Progenitor cell of endocrine pancreas (in vitro differentiated cells): Measurements from ENCODE around the gene ANKMY1. TPM values are rescaled to one million over a fixed set of nuclear protein-coding genes. Genes with fewer than 3 reads are reported as not detected.

Source experiments
- DNase-seq: peaks from one replicate; pipeline ENCODE4 v3.0.0; 2021; ENCODE audit warnings: low spot score; ENCODE audit not compliant: unreplicated experiment
- H3K27ac Mint-ChIP-seq: 2 replicates; pipeline ENCODE4 v1.8.0; 2021; ENCODE audit warnings: mild to moderate bottlenecking, moderate library complexity, mixed read lengths
- H3K27me3 Mint-ChIP-seq: 2 replicates; pipeline ENCODE4 v1.8.0; 2021; ENCODE audit warnings: mixed read lengths
- H3K36me3 Mint-ChIP-seq: 2 replicates; pipeline ENCODE4 v1.8.0; 2022; ENCODE audit warnings: mixed read lengths; ENCODE audit not compliant: insufficient read depth
- H3K4me1 Mint-ChIP-seq: 2 replicates; pipeline ENCODE4 v1.8.0; 2021; ENCODE audit warnings: low read depth, mixed read lengths
- H3K4me3 Mint-ChIP-seq: 2 replicates; pipeline ENCODE4 v1.8.0; 2021; ENCODE audit warnings: low read depth, mild to moderate bottlenecking, moderate library complexity, mixed read lengths
- H3K9me3 Mint-ChIP-seq: 2 replicates; pipeline ENCODE4 v1.8.0; 2021; ENCODE audit warnings: low read depth, mixed read lengths
- CTCF ChIP-seq: fragments of 200-600 bp; sonication (generic); IDR thresholded peaks from one replicate; pipeline ENCODE4 v1.5.0; 2021; ENCODE audit warnings: antibody characterized with exemption, mild to moderate bottlenecking; ENCODE audit not compliant: unreplicated experiment
- total RNA-seq: library from RNA; stranded (reverse); gene quantifications from 2 replicates; pipeline ENCODE4 v1.2.1, GENCODE V29; 2021

ANKMY1 gene
- total RNA-seq, 1 donor from 2014 or later = 29.2 TPM

GRCh38 chr2:240466579-240467148 is 91.1 kb downstream of the ANKMY1 start:
- H3K4me3 Mint-ChIP-seq = no peak overlapping the region
- DNase-seq = peak; percentile 8
- H3K36me3 Mint-ChIP-seq = peaks cover 4% of the 10 kb centered on the region
- no peak overlapping the region for H3K27ac Mint-ChIP-seq
- no peak for TF ChIP-seq CTCF
- H3K27me3 Mint-ChIP-seq = no peaks in the 10 kb centered on the region
- no peaks in the 10 kb centered on the region for H3K9me3 Mint-ChIP-seq
- H3K4me1 Mint-ChIP-seq = peaks cover 2% of the 10 kb centered on the region

- Mint-ChIP-seq H3K27ac (no peak overlapping the region), H3K36me3 (peaks cover 4% of the 10 kb centered on the region), H3K9me3 (no peaks in the 10 kb centered on the region), H3K4me3 (no peak overlapping the region), H3K27me3 (no peaks in the 10 kb centered on the region), H3K4me1 (peaks cover 2% of the 10 kb centered on the region)
- no peak for TF ChIP-seq CTCF
- DNase-seq = peak; percentile 8
These were observed 91.8 kb downstream of the ANKMY1 start for GRCh38 chr2:240465765-240466578.

- H3K4me3 Mint-ChIP-seq = no peak overlapping the region
- H3K36me3 Mint-ChIP-seq = peaks cover 4% of the 10 kb centered on the region
- no peaks in the 10 kb centered on the region for H3K9me3 Mint-ChIP-seq
- H3K4me1 Mint-ChIP-seq = peaks cover 2% of the 10 kb centered on the region
- DNase-seq = no peak
- no peaks in the 10 kb centered on the region for H3K27me3 Mint-ChIP-seq
- no peak overlapping the region for H3K27ac Mint-ChIP-seq
- no peak for TF ChIP-seq CTCF
These were observed 92.5 kb downstream of the ANKMY1 start for GRCh38 chr2:240465268-240465764.

- Mint-ChIP-seq H3K36me3 (peaks cover 4% of the 10 kb centered on the region), H3K4me1 (peaks cover 2% of the 10 kb centered on the region)
These were observed 93.1 kb downstream of the ANKMY1 start for GRCh38 chr2:240464514-240465241.

More at GRCh38 chr2:240464514-240465241, 93.1 kb downstream of the ANKMY1 start:
- DNase-seq = peak; percentile 8
- Mint-ChIP-seq H3K27me3 (no peaks in the 10 kb centered on the region), H3K4me3 (no peak overlapping the region), H3K27ac (no peak overlapping the region), H3K9me3 (no peaks in the 10 kb centered on the region)
- TF ChIP-seq CTCF = no peak
